ENCODE results near the gene UMODL1.

Gene UMODL1

GRCh38 chr21:42161956-42162681 lies 91.0 kb downstream of the UMODL1 start:
- H3K27ac ChIP-seq: no peak overlapping the region
- DNase-seq (ENCODE audit: low read depth, low spot score): no peak
- no peak for TF ChIP-seq POLR2AphosphoS5 (IDR thresholded peaks at IDR 0.05; ENCODE audit: borderline replicate concordance, low read depth, low read length)
- no peak for TF ChIP-seq FOXP2 (optimal IDR thresholded peaks at IDR 0.05; ENCODE audit: control extremely low read depth, extremely low read length, insufficient read depth)
- no peak for TF ChIP-seq EZH2 (IDR thresholded peaks at IDR 0.05)
- no peaks in the 10 kb centered on the region for H3K36me3 ChIP-seq (ENCODE audit: insufficient read depth, low read length)
- no peak overlapping the region for H3K4me3 ChIP-seq
- H3K9me3 ChIP-seq (ENCODE audit: low read depth, low read length): no peaks in the 10 kb centered on the region
- H3K9ac ChIP-seq (ENCODE audit: insufficient read length): no peak overlapping the region

DNA sequence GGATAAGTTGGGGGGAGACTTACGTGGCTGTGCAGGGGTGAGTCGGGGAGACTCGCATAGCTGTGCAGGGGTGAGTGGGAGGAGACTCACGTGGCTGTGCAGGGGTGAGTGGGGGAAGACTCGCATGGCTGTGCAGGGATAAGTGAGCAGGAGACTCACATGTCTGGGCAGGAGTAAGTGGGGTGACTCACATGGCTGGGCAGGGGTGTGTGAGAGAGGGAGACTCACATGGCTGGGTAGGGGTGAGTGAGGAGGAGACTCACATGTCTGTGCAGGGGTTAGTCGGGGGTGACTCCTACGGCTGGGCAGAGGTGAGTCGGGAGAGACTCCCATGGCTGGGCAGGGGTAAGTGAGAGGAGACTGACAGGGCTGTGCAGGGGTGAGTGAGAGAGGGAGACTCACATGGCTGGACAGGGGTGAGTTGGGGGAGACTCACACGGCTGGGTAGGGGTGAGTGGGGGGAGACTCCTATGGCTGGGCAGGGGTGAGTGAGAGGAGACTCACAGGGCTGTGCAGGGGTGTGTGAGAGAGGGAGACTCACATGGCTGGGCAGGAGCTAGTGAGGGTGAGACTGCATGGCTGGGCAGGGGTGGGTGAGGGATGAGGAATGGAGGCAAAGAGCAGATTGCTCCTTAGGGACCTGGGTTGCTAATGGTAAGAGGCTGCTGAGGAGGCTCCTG lies 91.9 kb downstream of the UMODL1 start:
- H3K4me3 ChIP-seq: no peak overlapping the region
- no peak overlapping the region for H3K9ac ChIP-seq (ENCODE audit: insufficient read length)
- no peak overlapping the region for H3K27ac ChIP-seq
- TF ChIP-seq POLR2AphosphoS5 (IDR thresholded peaks at IDR 0.05; ENCODE audit: borderline replicate concordance, low read depth, low read length) (no peak), FOXP2 (optimal IDR thresholded peaks at IDR 0.05; ENCODE audit: control extremely low read depth, extremely low read length, insufficient read depth) (no peak), EZH2 (IDR thresholded peaks at IDR 0.05) (no peak)
- H3K9me3 ChIP-seq (ENCODE audit: low read depth, low read length): no peaks in the 10 kb centered on the region
- no peaks in the 10 kb centered on the region for H3K36me3 ChIP-seq (ENCODE audit: insufficient read depth, low read length)
- no peak for DNase-seq (ENCODE audit: low read depth, low spot score)

DNA sequence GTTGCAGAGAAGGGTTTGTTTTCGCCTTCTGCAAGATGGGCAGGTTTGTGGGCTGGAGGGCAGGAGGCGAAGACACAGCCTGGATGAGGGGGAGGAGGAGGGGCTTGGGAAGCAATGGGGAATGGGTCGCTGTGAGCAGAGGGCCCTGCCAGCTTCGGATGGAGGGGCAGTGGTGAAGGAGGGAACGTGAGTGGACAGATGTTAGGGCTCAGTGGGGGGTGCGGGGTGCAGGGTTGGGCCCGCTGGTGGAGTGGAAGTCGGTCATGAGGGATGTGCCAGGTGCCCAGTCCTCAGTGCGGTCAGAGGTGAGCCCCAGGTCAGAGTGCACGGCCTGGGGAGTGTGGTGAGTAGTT lies 92.4 kb downstream of the UMODL1 start:
- no peak for TF ChIP-seq EZH2 (IDR thresholded peaks at IDR 0.05)
- no peak for TF ChIP-seq POLR2AphosphoS5 (IDR thresholded peaks at IDR 0.05; ENCODE audit: borderline replicate concordance, low read depth, low read length)
- TF ChIP-seq FOXP2 (optimal IDR thresholded peaks at IDR 0.05; ENCODE audit: control extremely low read depth, extremely low read length, insufficient read depth): no peak
- H3K27ac ChIP-seq: no peak overlapping the region
- no peak overlapping the region for H3K9ac ChIP-seq (ENCODE audit: insufficient read length)
- H3K4me3 ChIP-seq: no peak overlapping the region
- H3K36me3 ChIP-seq (ENCODE audit: insufficient read depth, low read length): no peaks in the 10 kb centered on the region
- no peak for DNase-seq (ENCODE audit: low read depth, low spot score)
- H3K9me3 ChIP-seq (ENCODE audit: low read depth, low read length): no peaks in the 10 kb centered on the region

DNA sequence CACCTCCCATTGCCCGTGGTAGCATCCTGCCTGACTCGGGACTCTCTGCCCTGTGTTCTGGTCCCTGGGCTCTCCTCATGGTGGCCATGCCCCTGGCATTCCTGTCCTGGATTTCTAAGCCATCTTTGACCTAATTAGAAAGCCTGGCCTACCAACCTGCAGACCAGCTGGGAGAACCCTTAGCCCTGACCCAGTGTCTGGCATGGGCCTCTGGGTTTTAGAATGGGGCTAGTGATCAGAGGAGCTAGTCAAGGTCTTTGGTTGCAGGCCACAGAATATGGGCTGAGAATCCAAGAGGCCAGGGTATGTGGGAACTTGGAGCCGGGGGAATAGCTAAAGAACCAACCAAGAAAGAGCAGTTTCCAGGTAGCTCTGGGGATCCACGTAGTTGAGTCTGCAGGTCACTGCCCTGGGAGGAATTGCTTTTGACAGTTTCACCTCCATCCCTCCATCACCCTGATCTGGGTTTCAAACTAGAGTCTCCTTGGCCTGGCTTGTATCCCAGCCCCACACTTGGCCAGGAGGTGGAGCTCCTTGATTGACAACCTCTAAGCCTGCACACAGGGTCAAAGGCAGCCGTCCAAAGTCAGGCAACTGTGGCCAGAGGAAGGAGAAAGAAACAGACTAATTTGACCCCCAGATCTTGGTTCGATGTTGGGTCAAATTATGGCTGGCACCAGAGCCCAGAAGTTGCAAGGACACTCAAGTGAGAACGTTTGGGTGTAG lies 93.1 kb downstream of the UMODL1 start:
- no peak for DNase-seq (ENCODE audit: low read depth, low spot score)
- H3K36me3 ChIP-seq (ENCODE audit: insufficient read depth, low read length): no peaks in the 10 kb centered on the region
- no peak for TF ChIP-seq FOXP2 (optimal IDR thresholded peaks at IDR 0.05; ENCODE audit: control extremely low read depth, extremely low read length, insufficient read depth)
- no peak for TF ChIP-seq POLR2AphosphoS5 (IDR thresholded peaks at IDR 0.05; ENCODE audit: borderline replicate concordance, low read depth, low read length)
- TF ChIP-seq EZH2 (IDR thresholded peaks at IDR 0.05): no peak
- H3K27ac ChIP-seq: no peak overlapping the region
- H3K9ac ChIP-seq (ENCODE audit: insufficient read length): no peak overlapping the region
- no peaks in the 10 kb centered on the region for H3K9me3 ChIP-seq (ENCODE audit: low read depth, low read length)
- H3K4me3 ChIP-seq: no peak overlapping the region

GRCh38 chr21:42164818-42165217 lies 93.7 kb downstream of the UMODL1 start:
- Histone ChIP-seq H3K27ac (no peak overlapping the region), H3K4me3 (no peak overlapping the region), H3K36me3 (ENCODE audit: insufficient read depth, low read length) (no peaks in the 10 kb centered on the region), H3K9ac (ENCODE audit: insufficient read length) (no peak overlapping the region), H3K9me3 (ENCODE audit: low read depth, low read length) (no peaks in the 10 kb centered on the region)
- no peak for DNase-seq (ENCODE audit: low read depth, low spot score)
- TF ChIP-seq FOXP2 (optimal IDR thresholded peaks at IDR 0.05; ENCODE audit: control extremely low read depth, extremely low read length, insufficient read depth) (no peak), EZH2 (IDR thresholded peaks at IDR 0.05) (no peak), POLR2AphosphoS5 (IDR thresholded peaks at IDR 0.05; ENCODE audit: borderline replicate concordance, low read depth, low read length) (no peak)

GRCh38 chr21:42165901-42166300 lies 94.8 kb downstream of the UMODL1 start:
- Histone ChIP-seq H3K27ac (no peak overlapping the region), H3K4me3 (no peak overlapping the region), H3K9me3 (ENCODE audit: low read depth, low read length) (no peaks in the 10 kb centered on the region), H3K9ac (ENCODE audit: insufficient read length) (no peak overlapping the region), H3K36me3 (ENCODE audit: insufficient read depth, low read length) (no peaks in the 10 kb centered on the region)
- no peak for DNase-seq (ENCODE audit: low read depth, low spot score)
- TF ChIP-seq POLR2AphosphoS5 (IDR thresholded peaks at IDR 0.05; ENCODE audit: borderline replicate concordance, low read depth, low read length): no peak
- TF ChIP-seq EZH2 (IDR thresholded peaks at IDR 0.05): no peak
- no peak for TF ChIP-seq FOXP2 (optimal IDR thresholded peaks at IDR 0.05; ENCODE audit: control extremely low read depth, extremely low read length, insufficient read depth)

- Histone ChIP-seq H3K36me3 (ENCODE audit: insufficient read depth, low read length) (no peaks in the 10 kb centered on the region), H3K4me3 (no peak overlapping the region), H3K9me3 (ENCODE audit: low read depth, low read length) (no peaks in the 10 kb centered on the region), H3K27ac (no peak overlapping the region), H3K9ac (ENCODE audit: insufficient read length) (no peak overlapping the region)
- no peak for DNase-seq (ENCODE audit: low read depth, low spot score)
- TF ChIP-seq EZH2 (IDR thresholded peaks at IDR 0.05) (no peak), POLR2AphosphoS5 (IDR thresholded peaks at IDR 0.05; ENCODE audit: borderline replicate concordance, low read depth, low read length) (no peak), FOXP2 (optimal IDR thresholded peaks at IDR 0.05; ENCODE audit: control extremely low read depth, extremely low read length, insufficient read depth) (no peak)
Observed at GRCh38 chr21:42169758-42170157, 98.6 kb downstream of the UMODL1 start.
